Fibroblast of mammary gland (primary cell): ENCODE results near the gene BRINP3.

ENCODE experiments used
- DNase-seq: peaks from one replicate; pipeline ENCODE4 v3.0.0-alpha.2; 2010; ENCODE audit warnings: low read depth
- H3K4me3 ChIP-seq: 2 replicates; pipeline ENCODE4 v1.5.1; 2011; ENCODE audit warnings: low read depth, mild to moderate bottlenecking, low read length, moderate library complexity; ENCODE audit not compliant: control insufficient read depth
- CTCF ChIP-seq: conservative IDR thresholded peaks from 2 replicates; pipeline ENCODE4 v1.5.1; 2011; ENCODE audit warnings: low read depth, low read length, inconsistent platforms; ENCODE audit not compliant: control insufficient read depth, insufficient read depth

Gene BRINP3

DNA sequence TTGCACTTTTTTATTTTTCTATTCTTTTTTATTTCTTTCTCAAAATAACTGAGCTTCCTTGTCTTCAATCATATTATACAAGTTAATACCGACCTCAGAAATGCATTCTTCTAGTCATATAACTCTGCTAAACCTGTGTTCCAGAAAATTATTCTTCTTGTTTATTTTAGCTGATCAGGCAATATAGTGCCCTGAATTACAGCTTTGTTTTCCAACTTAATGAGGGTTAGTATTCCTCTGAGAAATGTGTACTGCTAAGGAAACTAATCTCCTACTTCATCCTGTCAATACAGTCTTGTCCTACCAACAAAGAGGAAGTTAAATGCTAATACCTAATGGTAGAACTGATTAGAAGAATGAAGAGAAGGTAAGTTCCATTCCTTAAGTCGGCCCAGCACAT is 13.0 kb downstream of the BRINP3 start:
- DNase-seq: no peak
- no peak overlapping the region for H3K4me3 ChIP-seq
- TF ChIP-seq CTCF: no peak

- no peak overlapping the region for H3K4me3 ChIP-seq
- no peak for TF ChIP-seq CTCF
- no peak for DNase-seq
Observed at GRCh38 chr1:190456129-190456528, 21.5 kb downstream of the BRINP3 start.

- no peak for DNase-seq
- H3K4me3 ChIP-seq: no peak overlapping the region
- no peak for TF ChIP-seq CTCF
Observed at GRCh38 chr1:190455631-190456030, 22.0 kb downstream of the BRINP3 start.

DNA sequence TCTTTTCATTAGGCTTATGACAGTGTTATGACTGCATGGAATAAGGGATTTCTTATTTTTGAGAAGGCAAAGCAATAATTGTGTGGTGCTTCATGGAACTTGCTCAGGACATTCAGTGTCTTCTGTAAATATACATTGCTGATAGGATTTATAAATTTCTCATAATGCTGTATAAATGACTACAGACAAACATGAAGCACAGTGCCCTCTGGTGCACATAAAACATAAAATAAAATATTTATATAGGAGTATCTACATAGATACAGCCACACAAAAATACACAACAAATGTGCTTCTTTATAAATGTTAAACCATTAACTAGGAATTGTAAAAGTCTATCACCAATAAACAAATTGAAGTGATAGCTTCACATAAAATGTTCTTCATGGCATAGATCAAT is 24.1 kb downstream of the BRINP3 start:
- DNase-seq: no peak
- H3K4me3 ChIP-seq: no peak overlapping the region
- TF ChIP-seq CTCF: no peak

DNA sequence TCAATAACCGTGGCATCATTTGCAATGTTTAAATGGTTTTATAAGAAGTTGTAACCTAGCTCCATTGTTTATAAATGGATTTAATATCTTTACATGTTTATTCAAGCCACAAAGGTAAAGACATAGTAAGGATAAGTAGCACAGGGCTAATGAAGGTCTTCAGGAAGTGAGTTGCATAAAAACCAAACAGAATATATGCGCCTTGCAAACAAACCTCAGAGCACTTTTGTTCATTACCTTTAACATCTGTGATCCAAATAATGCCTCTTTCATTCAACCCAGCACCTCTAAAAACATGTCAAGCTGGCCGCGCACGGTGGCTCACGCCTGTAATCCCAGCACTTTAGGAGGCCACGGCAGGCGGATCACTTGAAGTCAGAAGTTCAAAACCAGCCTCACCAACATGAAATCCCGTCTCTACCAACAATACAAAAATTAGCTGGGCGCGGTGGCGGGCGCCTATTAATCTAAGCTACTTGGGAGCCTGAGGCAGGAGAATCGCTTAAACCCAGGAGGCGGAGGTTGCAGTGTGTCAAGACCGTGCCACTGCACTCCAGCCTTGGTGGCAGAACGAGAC is 25.3 kb downstream of the BRINP3 start:
- DNase-seq: no peak
- TF ChIP-seq CTCF: no peak
- no peak overlapping the region for H3K4me3 ChIP-seq

- H3K4me3 ChIP-seq: no peak overlapping the region
- TF ChIP-seq CTCF: no peak
- no peak for DNase-seq
Observed at GRCh38 chr1:190444464-190444863, 33.2 kb downstream of the BRINP3 start.

DNA sequence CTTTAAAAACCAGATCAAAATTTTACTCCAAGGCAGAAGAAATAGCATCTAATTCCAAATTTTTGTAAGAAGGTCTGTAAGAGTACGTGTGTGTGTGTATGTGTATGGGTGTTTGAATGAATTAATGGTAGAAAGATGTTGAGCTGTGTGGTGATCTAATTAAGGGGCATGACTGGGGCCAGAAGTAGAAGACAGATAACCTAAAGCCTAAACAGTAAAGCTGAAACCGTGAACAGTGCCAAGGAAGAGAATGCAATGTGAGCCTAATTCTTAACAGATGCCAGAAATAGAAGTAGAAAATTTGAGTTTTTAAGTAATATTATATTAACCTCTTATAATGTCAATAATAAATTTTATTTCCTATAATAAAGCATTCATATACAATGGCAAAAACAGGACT is 38.2 kb downstream of the BRINP3 start:
- no peak for DNase-seq
- TF ChIP-seq CTCF: no peak
- no peak overlapping the region for H3K4me3 ChIP-seq
